Left ventricle myocardium inferior (tissue), 1 donor: Measurements from ENCODE around the gene PDZRN3. TPM values are rescaled to one million over a fixed set of nuclear protein-coding genes. Genes with fewer than 3 reads are reported as not detected.

Source experiments
- DNase-seq: peaks from one replicate; pipeline ENCODE4 v3.0.0-alpha.2; 2020
- H3K27ac ChIP-seq: fragments of 200-600 bp; replicated peaks from 2 replicates; pipeline ENCODE4 v1.8.0; 2021
- H3K27me3 ChIP-seq: fragments of 200-600 bp; 2 replicates; pipeline ENCODE4 v1.8.0; 2021; ENCODE audit warnings: low read depth
- H3K36me3 ChIP-seq: fragments of 200-600 bp; 2 replicates; pipeline ENCODE4 v1.8.0; 2021
- H3K4me1 ChIP-seq: fragments of 200-600 bp; 2 replicates; pipeline ENCODE4 v1.8.0; 2021
- H3K4me3 ChIP-seq: fragments of 200-600 bp; 2 replicates; pipeline ENCODE4 v1.8.0; 2021; ENCODE audit warnings: mild to moderate bottlenecking, moderate library complexity
- H3K9me3 ChIP-seq: fragments of 200-600 bp; replicated peaks from 2 replicates; pipeline ENCODE4 v1.8.0; 2021
- CTCF ChIP-seq: fragments of 200-600 bp; IDR thresholded peaks from 2 replicates; pipeline ENCODE4 v1.8.0; 2021; ENCODE audit warnings: antibody characterized with exemption, mild to moderate bottlenecking, borderline replicate concordance
- intact Hi-C: fragments of 100-400 bp; cut with micrococcal nuclease; formaldehyde crosslinking; loops from one replicate; pipeline ENCODE4 v1.11.0; 2022
- total RNA-seq: library from RNA; stranded (reverse); fragmentation: NEBNext Ultra II Directional; extraction: Animal tissue kit (Norgen Biotek cat#: 25700); gene quantifications from one replicate; pipeline ENCODE4 v1.2.1, GENCODE V29; 2021
- donor health status: DM: no; HTN: yes; CAD: no; lungs with severe emphysema.

The PDZRN3 gene
- total RNA-seq, 1 donor from 2014 or later, result 114 TPM

- H3K4me1 ChIP-seq, result peaks cover 55% of the 10 kb centered on the region
- no peaks in the 10 kb centered on the region for H3K27me3 ChIP-seq
- intact Hi-C loops, result no loop called here
- H3K9me3 ChIP-seq, result no peaks in the 10 kb centered on the region
- no peak overlapping the region for H3K27ac ChIP-seq
- TF ChIP-seq CTCF, result no peak
- no peak for DNase-seq
- H3K4me3 ChIP-seq, result no peak overlapping the region
- H3K36me3 ChIP-seq, result no peaks in the 10 kb centered on the region
Measured at GRCh38 chr3:73473181-73473897, 151.4 kb downstream of the PDZRN3 start.

DNA sequence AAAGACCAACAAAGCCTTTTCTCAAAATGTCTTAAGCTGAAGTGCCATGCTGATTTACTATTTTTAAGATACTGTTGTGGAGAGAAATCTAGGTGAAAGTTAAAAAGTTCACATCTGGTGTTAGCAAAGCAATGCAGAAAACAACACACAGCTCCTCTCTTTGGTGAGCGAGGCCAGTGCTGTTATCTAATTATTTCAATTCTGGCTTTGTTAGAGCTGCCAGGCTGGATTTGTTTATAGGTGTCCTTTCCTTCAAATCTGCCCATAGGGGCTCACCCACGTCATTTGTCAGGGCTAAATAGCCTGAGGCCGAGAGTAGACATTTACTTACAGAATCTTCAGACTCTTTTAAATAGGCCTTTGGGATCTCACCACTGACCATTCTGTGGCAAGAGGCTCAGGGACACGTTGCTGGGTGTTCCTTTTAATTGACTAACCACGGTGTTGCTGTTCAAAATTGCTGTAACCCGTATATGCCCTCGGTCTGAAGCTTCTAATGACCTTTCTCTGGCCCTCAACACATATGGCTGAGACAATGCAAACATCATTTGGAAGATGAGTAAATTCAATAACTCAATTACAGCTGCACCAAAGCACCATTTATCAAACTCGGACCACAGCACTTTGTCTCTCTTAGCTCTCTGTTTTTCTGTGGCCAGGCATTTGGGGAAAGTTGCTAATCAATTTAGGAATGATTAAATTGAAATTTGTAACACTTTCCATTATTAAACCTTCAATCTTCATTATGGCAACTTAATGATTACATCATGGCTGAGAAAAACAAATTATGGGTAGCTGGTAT lies 152.6 kb downstream of the PDZRN3 start:
- DNase-seq, result no peak
- no peak for TF ChIP-seq CTCF
- Histone ChIP-seq H3K9me3 (no peaks in the 10 kb centered on the region), H3K36me3 (no peaks in the 10 kb centered on the region), H3K27ac (peak overlapping the region; percentile 31), H3K4me1 (peaks cover 67% of the 10 kb centered on the region), H3K4me3 (no peak overlapping the region), H3K27me3 (no peaks in the 10 kb centered on the region)
- intact Hi-C loops, result no loop called here

DNA sequence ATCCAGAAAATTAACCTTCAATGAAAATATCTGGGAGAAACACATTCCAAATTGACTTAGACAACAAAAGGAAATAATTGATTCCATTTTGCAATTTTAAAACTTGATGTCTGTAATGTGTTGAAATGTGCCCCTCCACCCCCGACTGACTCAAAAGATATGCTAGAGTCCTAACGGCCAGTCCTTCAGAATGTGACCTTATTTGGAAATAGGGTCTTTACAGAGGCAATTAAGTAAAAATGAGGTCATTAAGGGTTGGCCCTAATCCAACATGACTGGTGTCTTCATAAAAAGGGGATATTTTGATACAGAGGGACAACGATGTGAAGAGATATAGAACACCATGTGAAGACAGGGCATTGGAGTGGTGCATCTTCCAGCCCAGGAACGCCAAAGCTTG lies 153.9 kb downstream of the PDZRN3 start:
- H3K27me3 ChIP-seq, result no peaks in the 10 kb centered on the region
- DNase-seq, result no peak
- H3K27ac ChIP-seq, result no peak overlapping the region
- TF ChIP-seq CTCF, result no peak
- H3K36me3 ChIP-seq, result no peaks in the 10 kb centered on the region
- peaks cover 75% of the 10 kb centered on the region for H3K4me1 ChIP-seq
- H3K9me3 ChIP-seq, result no peaks in the 10 kb centered on the region
- intact Hi-C loops, result no loop called here
- no peak overlapping the region for H3K4me3 ChIP-seq

DNA sequence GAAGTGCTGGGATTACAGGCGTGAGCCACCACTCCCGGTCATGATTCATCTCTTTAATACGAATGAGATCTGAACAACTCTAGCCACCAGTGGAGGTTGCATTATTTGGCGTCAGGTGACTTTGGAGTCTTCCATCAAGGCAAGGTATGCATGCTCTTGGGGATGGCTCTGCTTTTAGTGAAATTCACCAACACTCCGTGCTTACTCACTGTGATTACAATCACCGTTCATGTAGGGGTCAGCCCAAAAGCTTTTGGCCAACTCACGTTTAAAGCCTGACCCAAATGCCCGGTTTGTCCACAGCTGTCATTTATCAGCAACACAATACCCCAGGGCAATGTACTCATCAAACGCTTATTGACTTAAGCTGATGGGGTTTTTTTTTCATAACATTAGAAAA lies 155.4 kb downstream of the PDZRN3 start:
- Histone ChIP-seq H3K4me3 (no peak overlapping the region), H3K9me3 (no peaks in the 10 kb centered on the region), H3K27me3 (no peaks in the 10 kb centered on the region), H3K4me1 (peaks cover 75% of the 10 kb centered on the region), H3K36me3 (no peaks in the 10 kb centered on the region), H3K27ac (no peak overlapping the region)
- TF ChIP-seq CTCF, result no peak
- no peak for DNase-seq
- intact Hi-C loops, result no loop called here

DNA sequence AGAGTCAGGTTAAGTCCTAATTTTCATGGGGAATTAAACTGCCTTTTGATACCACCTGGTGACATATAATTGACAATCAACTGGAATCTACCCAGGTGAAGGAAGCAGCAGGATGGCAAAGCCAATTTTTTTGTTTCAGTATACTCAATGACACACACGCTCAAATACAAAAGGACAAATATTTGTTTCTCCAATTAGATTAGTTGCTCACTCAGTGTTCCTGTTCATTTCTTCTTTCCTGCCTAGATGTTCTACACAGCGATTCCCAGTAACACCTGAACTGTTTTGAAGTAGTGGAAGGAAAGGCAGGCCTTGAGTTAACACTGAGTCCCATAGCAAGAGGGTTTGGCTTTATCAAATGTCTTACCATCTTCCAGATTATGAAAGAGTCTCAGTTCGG lies 157.5 kb downstream of the PDZRN3 start:
- peak overlapping the region; percentile 6 for H3K27ac ChIP-seq

More for the DNA sequence above, 157.5 kb downstream of the PDZRN3 start:
- no peak for DNase-seq
- H3K36me3 ChIP-seq, result no peaks in the 10 kb centered on the region
- no peak overlapping the region for H3K4me3 ChIP-seq
- H3K4me1 ChIP-seq, result peaks cover 62% of the 10 kb centered on the region
- TF ChIP-seq CTCF, result no peak
- intact Hi-C loops, result no loop called here
- no peaks in the 10 kb centered on the region for H3K9me3 ChIP-seq
- no peaks in the 10 kb centered on the region for H3K27me3 ChIP-seq
